Activated gamma-delta T cell treated with Interleukin-2 at 50 U/mL for 16 hours (primary cell): Measurements from ENCODE around the gene BTK.

Source experiments
- DNase-seq: peaks from one replicate; pipeline ENCODE4 v3.0.0-alpha.2; 2020

The BTK gene

DNA sequence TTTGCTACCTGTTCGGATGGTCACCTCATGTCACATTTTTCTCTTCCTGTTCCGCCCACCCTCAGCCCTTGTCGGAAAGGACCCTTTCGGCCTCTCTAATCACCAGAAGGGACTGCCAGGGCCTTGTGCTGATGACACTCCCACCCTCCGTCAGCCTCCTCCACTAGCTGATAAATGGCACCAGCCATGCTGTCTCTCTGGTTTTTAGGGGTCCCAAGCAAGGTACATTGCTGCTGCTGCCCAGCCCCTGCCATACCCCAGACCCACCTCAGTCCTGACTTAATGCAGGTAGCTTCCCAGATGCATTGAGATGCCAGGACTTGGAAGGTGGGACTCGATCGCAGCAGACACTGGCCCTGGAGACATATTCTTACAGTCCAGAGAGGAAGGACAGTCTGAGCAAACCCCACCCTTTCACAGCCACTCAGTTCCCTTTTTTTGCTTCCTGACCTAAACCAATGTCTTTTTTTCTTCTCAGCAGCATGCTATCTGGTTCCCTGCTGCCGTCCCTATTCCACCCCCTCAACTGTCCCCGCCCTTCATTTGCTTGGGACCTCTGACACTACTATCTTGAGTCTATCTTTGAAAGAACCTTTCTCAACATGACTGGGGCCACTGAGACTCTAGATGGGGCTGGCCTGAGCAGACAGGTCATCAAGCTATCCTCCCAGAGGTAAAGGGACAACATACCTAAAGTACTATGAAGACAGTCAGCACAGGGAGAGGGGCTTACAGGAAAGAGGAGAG lies at the start of gene BTK:
BTK (minus strand) TSS at position 397 of the 747 bp plus-strand sequence. CDS start 10,907 bp downstream, outside the sequence.
- no peak for DNase-seq

DNA sequence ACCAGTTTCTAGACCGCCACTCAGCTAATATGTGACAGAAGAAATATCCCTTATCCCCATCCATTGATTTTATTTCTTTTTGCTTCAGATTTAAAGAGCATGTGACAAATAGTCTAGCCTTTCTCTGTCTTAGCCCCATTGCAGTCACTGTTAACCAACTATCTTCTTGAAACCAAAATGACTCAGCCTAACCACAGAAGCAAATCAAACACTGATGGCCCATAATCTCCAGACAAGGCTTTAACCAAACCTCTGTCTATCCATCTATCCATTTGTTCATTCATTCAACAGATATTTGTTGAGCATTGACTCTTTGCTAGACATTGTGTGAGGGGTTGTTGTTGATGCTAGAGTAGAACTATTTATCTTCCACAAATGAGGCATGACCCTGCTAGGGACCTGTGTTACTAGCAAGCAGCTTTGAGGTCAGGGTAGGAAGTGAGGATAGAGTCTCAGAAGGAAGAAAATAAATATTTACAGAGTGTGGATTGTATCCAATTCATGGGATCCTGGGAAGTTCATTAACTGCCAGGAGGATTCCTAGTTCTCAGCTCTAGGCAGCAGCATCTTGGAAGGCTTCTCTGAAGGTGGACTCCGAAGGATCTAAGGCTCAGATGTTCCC lies 44.6 kb upstream of the BTK start:
- DNase-seq: no peak

DNA sequence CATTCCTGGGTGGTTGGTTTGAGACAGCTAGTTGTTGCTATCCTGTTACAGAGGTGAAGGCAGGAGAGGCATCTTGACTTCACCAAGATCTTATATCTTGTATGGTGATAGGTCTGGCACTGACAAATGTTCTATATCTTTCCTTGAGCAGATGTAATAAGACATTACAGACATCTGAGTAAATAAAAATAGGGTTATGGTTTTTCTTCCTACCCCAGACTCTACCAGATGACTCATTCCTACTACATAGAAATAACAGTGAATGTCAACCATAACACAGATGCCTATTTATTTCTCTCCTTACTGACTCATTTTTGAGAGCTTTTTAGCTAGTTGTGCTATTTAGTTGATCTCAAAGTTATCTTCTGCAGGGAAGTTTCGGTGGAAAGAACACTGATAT lies 43.9 kb upstream of the BTK start:
- DNase-seq: no peak

- no peak for DNase-seq
These were observed 42.0 kb upstream of the BTK start for GRCh38 chrX:101427954-101428353.

GRCh38 chrX:101419489-101419888 lies 33.5 kb upstream of the BTK start:
- DNase-seq: no peak

GRCh38 chrX:101417981-101418841 lies 32.2 kb upstream of the BTK start:
- no peak for DNase-seq

GRCh38 chrX:101417190-101417589 lies 31.2 kb upstream of the BTK start:
- DNase-seq: no peak

GRCh38 chrX:101416691-101417090 lies 30.7 kb upstream of the BTK start:
- no peak for DNase-seq

DNA sequence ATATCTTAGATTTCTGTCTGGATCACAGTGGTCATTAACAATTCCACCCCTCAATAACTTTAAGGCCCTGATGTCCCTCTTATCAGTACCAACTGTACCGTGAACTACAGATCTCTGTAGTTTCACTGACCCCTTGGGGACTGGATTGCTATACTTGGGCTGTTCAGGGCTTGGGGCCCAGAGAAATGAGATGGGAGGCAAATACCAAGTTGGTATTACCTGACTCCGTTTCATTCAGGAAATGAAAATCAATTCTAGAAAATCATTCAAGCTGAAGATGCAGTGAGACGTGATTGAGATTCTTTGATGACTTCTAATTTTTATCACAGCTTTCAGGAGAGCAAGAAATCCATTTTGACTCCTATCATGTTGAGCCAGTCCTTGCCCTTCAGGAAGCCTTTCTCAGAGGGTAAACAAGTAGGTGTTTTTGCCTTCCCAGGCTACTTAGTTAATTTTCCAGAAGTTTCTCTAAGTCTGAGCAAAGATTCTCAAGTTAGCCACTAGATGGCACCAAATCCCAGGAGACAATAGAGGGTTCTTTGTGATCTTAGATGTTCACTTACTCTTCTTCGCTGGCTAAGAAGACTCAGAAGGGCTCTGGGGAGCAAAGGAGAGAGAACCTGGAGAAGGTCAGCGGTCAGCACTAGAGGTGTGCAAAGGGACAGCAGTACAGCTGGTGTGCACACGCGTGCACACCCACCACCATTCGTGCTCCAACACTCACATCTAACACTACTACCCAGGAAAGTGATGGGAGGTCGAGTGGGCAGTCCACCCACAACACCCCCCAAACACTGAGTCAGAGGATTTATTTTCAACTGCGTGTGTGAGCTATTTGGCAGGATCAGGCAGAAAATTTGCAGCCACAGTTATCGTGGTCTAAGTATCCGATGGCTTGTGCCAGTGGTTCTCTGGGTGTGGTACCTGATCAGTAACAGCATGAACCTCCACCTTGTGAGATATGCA lies 29.5 kb upstream of the BTK start:
- no peak for DNase-seq

GRCh38 chrX:101411984-101412383 lies 26.0 kb upstream of the BTK start:
- DNase-seq: no peak

GRCh38 chrX:101410461-101410860 lies 24.5 kb upstream of the BTK start:
- no peak for DNase-seq

DNA sequence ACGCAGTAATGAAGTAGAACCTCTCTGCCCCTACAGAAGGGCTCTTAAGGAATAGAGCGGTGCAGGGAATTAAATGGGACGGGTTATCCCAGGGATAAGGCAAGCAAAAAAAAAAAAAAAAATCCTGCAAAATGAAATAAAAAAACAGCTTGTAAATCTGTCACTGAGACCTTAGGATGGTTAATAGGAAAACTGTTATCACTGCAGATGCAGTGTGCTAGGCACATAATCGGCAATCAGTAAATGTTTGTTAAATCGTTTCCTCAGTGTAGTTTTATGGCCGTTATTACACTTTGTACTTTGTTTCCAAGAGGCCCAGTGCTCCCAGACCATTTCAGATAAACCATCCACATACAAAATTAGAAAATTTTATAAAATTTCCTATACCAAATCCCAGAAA lies 23.1 kb upstream of the BTK start:
- DNase-seq: no peak

DNA sequence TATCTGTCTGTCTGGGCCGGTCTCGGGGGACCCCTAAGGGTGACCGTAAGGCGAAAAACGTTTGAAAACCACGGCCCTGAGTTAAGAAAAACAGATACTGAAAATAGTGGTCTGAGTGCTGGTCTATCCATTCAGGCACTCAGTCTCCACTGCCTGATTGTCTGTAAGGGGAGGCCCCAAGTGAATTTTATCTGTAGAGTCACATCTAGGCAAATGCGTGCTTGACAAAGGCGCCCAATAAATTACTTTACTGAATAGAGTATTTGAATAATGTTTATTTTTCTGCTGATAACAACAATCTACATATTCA lies 22.5 kb upstream of the BTK start:
- no peak for DNase-seq

- peak; percentile 80 for DNase-seq
These were observed 21.9 kb upstream of the BTK start, which contains the start of the genes GLA and HNRNPH2 for GRCh38 chrX:101407748-101408531. TSS of gene GLA (minus strand) at chrX:101407925. CDS start at chrX:101407903, 22 bp downstream. TSS of gene HNRNPH2 (plus strand) at chrX:101408222. CDS start at chrX:101411989, 3,767 bp downstream.

DNA sequence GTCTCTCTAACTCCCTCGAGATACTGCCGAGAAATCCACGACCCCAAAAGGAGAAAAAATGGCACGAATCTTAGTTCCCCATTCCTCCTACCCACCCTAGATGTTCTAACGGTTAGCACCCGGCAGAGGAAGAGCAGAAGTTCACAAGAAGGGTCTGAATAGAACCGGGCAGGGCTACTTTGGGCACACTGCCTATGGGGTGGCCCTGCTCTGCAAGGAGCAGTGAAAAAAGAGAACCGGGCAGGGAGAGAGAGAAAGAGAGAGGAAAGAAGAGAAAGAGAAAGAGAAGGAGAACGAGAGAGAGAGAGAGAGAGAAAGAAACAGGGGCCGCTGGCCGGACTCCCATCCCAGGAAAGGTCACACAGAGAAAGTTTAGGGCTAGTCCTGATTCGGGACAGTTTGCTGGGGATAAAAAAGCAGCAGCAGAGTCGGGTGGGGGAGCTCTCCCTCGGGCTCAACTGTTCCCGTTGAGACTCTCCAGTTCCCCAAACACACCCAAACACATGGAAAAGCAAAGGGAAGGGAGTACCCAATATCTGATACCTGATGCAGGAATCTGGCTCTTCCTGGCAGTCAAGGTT lies 21.3 kb upstream of the BTK start:
- DNase-seq: no peak

DNA sequence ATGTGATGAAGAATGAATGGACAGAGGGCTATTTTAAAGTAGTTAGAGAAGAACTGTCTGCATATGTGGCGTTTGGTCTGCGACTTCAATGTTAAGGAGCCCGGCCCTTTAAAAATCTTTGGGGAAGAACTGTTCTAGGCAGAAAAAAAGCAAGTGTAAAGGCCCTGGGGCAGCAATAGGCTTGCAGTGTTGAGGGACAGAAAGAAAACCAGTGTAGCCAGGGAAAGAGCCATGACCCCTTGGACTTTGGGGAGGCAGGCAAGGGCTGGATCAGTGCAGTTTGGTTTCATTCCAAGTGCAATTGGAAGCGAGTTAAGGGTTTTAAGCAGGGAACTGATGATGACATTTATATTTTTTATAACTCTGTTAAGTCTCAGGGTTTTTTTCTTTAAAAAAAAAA lies 13.8 kb upstream of the BTK start:
- no peak for DNase-seq

GRCh38 chrX:101398694-101399093 lies 12.7 kb upstream of the BTK start:
- no peak for DNase-seq

GRCh38 chrX:101397779-101398178 lies 11.8 kb upstream of the BTK start:
- DNase-seq: no peak

DNA sequence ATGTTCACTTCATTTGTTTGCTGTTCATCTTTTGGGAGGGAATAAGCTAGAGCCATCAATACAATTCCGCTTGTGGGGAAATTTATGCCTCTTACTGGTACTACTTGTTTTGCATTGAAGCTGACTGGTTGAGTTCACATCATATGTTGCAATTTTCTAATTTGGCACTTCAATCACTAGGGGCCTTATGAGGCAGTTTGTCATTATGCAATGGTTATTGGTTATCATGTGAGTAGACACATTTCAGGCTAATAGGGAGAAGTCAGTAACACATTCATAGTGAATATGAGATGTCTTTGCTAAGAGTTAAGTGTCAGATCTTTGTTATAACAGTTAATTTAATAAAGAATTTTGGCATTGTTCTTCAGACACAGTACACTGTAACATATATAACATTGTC lies 9.8 kb upstream of the BTK start:
- DNase-seq: no peak

- no peak for DNase-seq
These were observed 8.4 kb upstream of the BTK start for GRCh38 chrX:101394372-101394771.
